T-cell (primary cell): ENCODE results near the gene TASP1. TPM values are rescaled to one million over a fixed set of nuclear protein-coding genes. Genes with fewer than 3 reads are reported as not detected.

Source experiments
- ATAC-seq, 4 experiments: fragments of 200-7000 bp in 3 of 4; fragments of 150-1000 bp in 1 of 4; cut with Tn5 transposase; replicated peaks in 1 of 4; 1 replicate in 3 of 4; 2 replicates in 1 of 4; pipeline ENCODE4 v1.10.0; 2021; ENCODE audit warnings: moderate library complexity in 3 of 4, mild to moderate bottlenecking in 2 of 4, moderate number of reproducible peaks in 1 of 4
- CTCF ChIA-PET, 2 donors: fragments of 300-600 bp; sonication (Branson Sonifier 250); formaldehyde crosslinking; loops; one replicate each; lab custom pipeline; 2022; ENCODE audit warnings: antibody characterized with exemption in 2 of 2; lab: Charles Lee
- POLR2A ChIA-PET, 2 donors: fragments of 300-600 bp; sonication (Branson Sonifier 250); formaldehyde crosslinking; loops; one replicate each; lab custom pipeline; 2022; ENCODE audit warnings: antibody characterized with exemption in 2 of 2; lab: Charles Lee
- DNase-seq, 35 experiments: peaks; one replicate each; pipeline versions ENCODE4 v3.0.0 to v3.0.0-alpha.2; 2013 to 2023
- H3K27ac ChIP-seq: one replicate; pipeline ENCODE4 v1.5.1; 2013; ENCODE audit warnings: low read length
- H3K27me3 ChIP-seq, 2 experiments: replicated peaks in 1 of 2; 1 replicate in 1 of 2; 2 replicates in 1 of 2; pipeline versions ENCODE4 v1.6.1 to v1.7.0; 2013; ENCODE audit warnings: low read length in 1 of 2, mixed read lengths in 1 of 2; ENCODE audit not compliant: control insufficient read depth in 2 of 2, insufficient read depth in 2 of 2; ENCODE audit errors: extremely low read depth in 1 of 2
- H3K36me3 ChIP-seq, 2 donors: 1 replicate in 1 of 2; 2 replicates in 1 of 2; pipeline versions ENCODE4 v1.6.1 to v1.7.0; 2013; ENCODE audit warnings: low read length in 1 of 2; ENCODE audit not compliant: control insufficient read depth in 2 of 2, insufficient read depth in 1 of 2; ENCODE audit errors: extremely low read depth in 1 of 2
- H3K4me1 ChIP-seq, 2 experiments: 1 replicate in 1 of 2; 2 replicates in 1 of 2; pipeline versions ENCODE4 v1.6.1 to v1.7.0; 2013; ENCODE audit warnings: low read length in 2 of 2, mixed read lengths in 1 of 2; ENCODE audit not compliant: insufficient read depth in 2 of 2, control insufficient read depth in 1 of 2; ENCODE audit errors: extremely low read depth in 1 of 2
- H3K4me3 ChIP-seq, 2 donors: 1 replicate in 1 of 2; 2 replicates in 1 of 2; pipeline versions ENCODE4 v1.5.1 to v1.7.0; 2013; ENCODE audit warnings: mild to moderate bottlenecking in 2 of 2, low read length in 1 of 2, moderate library complexity in 1 of 2; ENCODE audit not compliant: control insufficient read depth in 1 of 2; ENCODE audit errors: extremely low read depth in 1 of 2
- H3K9me3 ChIP-seq: 2 replicates; pipeline ENCODE4 v1.7.0; 2013
- H3K27ac Mint-ChIP-seq, 2 donors: one replicate each; pipeline ENCODE4 v1.8.0; 2020 to 2021; ENCODE audit warnings: mild to moderate bottlenecking in 2 of 2, mixed read lengths in 2 of 2
- H3K27me3 Mint-ChIP-seq, 2 donors: one replicate each; pipeline ENCODE4 v1.8.0; 2021 to 2022; ENCODE audit warnings: mixed read lengths in 2 of 2
- H3K36me3 Mint-ChIP-seq: one replicate; pipeline ENCODE4 v1.8.0; 2021; ENCODE audit warnings: mixed read lengths
- H3K4me1 Mint-ChIP-seq, 3 donors: one replicate each; pipeline ENCODE4 v1.8.0; 2020 to 2022; ENCODE audit warnings: mixed read lengths in 3 of 3, mild to moderate bottlenecking in 1 of 3
- H3K4me3 Mint-ChIP-seq, 3 donors: one replicate each; pipeline ENCODE4 v1.8.0; 2020 to 2022; ENCODE audit warnings: mild to moderate bottlenecking in 3 of 3, mixed read lengths in 3 of 3, moderate library complexity in 3 of 3
- H3K9me3 Mint-ChIP-seq, 3 donors: one replicate each; pipeline ENCODE4 v1.8.0; 2020 to 2022; ENCODE audit warnings: mixed read lengths in 3 of 3
- WGBS: methylation state at CpG from one replicate; pipeline ENCODE4 v1.1.5; 2013; ENCODE audit warnings: missing lambda C conversion rate; ENCODE audit not compliant: insufficient coverage; 5-methylcytosine and 5-hydroxymethylcytosine counted together
- total RNA-seq, 35 experiments: library from RNA in 6 of 35; stranded (reverse) in 6 of 35; fragments of 120-200 nt in 1 of 35; gene quantifications; one replicate each; pipeline versions ENCODE4 v1.2.1 to v1.2.4 and lab custom pipeline; 2013 to 2026

The TASP1 gene
- total RNA-seq, 5 donors from 2014 or later (not counting 1 experiment from before 2014, with no cell fraction given), result 11.2 to 19.4 (median 13.8) TPM

- Histone ChIP-seq H3K4me3 (no peak overlapping the region), H3K36me3 (no peaks in the 10 kb centered on the region), H3K4me1 (no peaks in the 10 kb centered on the region), H3K27me3 (no peaks in the 10 kb centered on the region), H3K27ac (no peak overlapping the region), H3K9me3 (no peaks in the 10 kb centered on the region)
- H3K9me3 Mint-ChIP-seq, result no peaks in the 10 kb centered on the region
- no peaks in the 10 kb centered on the region for H3K4me1 Mint-ChIP-seq
- DNase-seq, result no peak
- ChIA-PET POLR2A (no interaction called here), CTCF (no interaction called here)
- no peak for ATAC-seq
- peaks cover 19% of the 10 kb centered on the region for H3K36me3 Mint-ChIP-seq
- H3K27ac Mint-ChIP-seq, result no peak overlapping the region
- no peaks in the 10 kb centered on the region for H3K27me3 Mint-ChIP-seq
- 86% methylated on average over 1 of the region's 4 CpGs for WGBS
- no peak overlapping the region for H3K4me3 Mint-ChIP-seq
Observed at GRCh38 chr20:13404293-13404692, 234.4 kb downstream of the TASP1 start.

GRCh38 chr20:13403453-13403852, 235.3 kb downstream of the TASP1 start:
- Mint-ChIP-seq H3K4me1 (no peaks in the 10 kb centered on the region), H3K4me3 (no peak overlapping the region), H3K27ac (no peak overlapping the region), H3K36me3 (peaks cover 26% of the 10 kb centered on the region), H3K27me3 (no peaks in the 10 kb centered on the region), H3K9me3 (no peaks in the 10 kb centered on the region)
- Histone ChIP-seq H3K4me1 (no peaks in the 10 kb centered on the region), H3K9me3 (no peaks in the 10 kb centered on the region), H3K27me3 (no peaks in the 10 kb centered on the region), H3K4me3 (no peak overlapping the region), H3K36me3 (no peaks in the 10 kb centered on the region), H3K27ac (no peak overlapping the region)
- ATAC-seq, result no peak
- ChIA-PET CTCF (no interaction called here), POLR2A (no interaction called here)
- DNase-seq, result no peak
- no CpG with 5 or more reads among the region's 2 CpGs for WGBS

GRCh38 chr20:13402986-13403385, 235.7 kb downstream of the TASP1 start:
- no peak overlapping the region for H3K4me3 ChIP-seq
- Mint-ChIP-seq H3K27ac (no peak overlapping the region), H3K36me3 (peaks cover 28% of the 10 kb centered on the region), H3K9me3 (no peaks in the 10 kb centered on the region), H3K4me3 (no peak overlapping the region), H3K27me3 (no peaks in the 10 kb centered on the region), H3K4me1 (no peaks in the 10 kb centered on the region)
- H3K27ac ChIP-seq, result no peak overlapping the region
- no peak for DNase-seq
- no peak for ATAC-seq
- ChIA-PET CTCF (no interaction called here), POLR2A (no interaction called here)
- H3K36me3 ChIP-seq, result no peaks in the 10 kb centered on the region
- no peaks in the 10 kb centered on the region for H3K27me3 ChIP-seq
- H3K9me3 ChIP-seq, result no peaks in the 10 kb centered on the region
- WGBS, result no CpG with 5 or more reads among the region's 2 CpGs
- no peaks in the 10 kb centered on the region for H3K4me1 ChIP-seq

GRCh38 chr20:13402171-13402760, 236.5 kb downstream of the TASP1 start:
- Mint-ChIP-seq H3K36me3 (peaks cover 28% of the 10 kb centered on the region), H3K4me1 (no peaks in the 10 kb centered on the region), H3K9me3 (no peaks in the 10 kb centered on the region), H3K4me3 (no peak overlapping the region), H3K27me3 (no peaks in the 10 kb centered on the region), H3K27ac (no peak overlapping the region)
- Histone ChIP-seq H3K4me1 (no peaks in the 10 kb centered on the region), H3K27ac (no peak overlapping the region), H3K4me3 (no peak overlapping the region), H3K27me3 (no peaks in the 10 kb centered on the region), H3K9me3 (no peaks in the 10 kb centered on the region), H3K36me3 (no peaks in the 10 kb centered on the region)
- DNase-seq (no peak), ATAC-seq (no peak)
- CTCF ChIA-PET, result no interaction called here
- 93% methylated on average over 2 of the region's 5 CpGs for WGBS
- POLR2A ChIA-PET, result no interaction called here

- ChIA-PET CTCF (no interaction called here), POLR2A (no interaction called here)
- Mint-ChIP-seq H3K4me3 (no peak overlapping the region), H3K4me1 (no peaks in the 10 kb centered on the region), H3K36me3 (peaks cover 31% of the 10 kb centered on the region), H3K27ac (no peak overlapping the region), H3K9me3 (no peaks in the 10 kb centered on the region), H3K27me3 (no peaks in the 10 kb centered on the region)
- WGBS, result no CpG with 5 or more reads among the region's 1 CpG
- Histone ChIP-seq H3K4me3 (no peak overlapping the region), H3K27ac (no peak overlapping the region), H3K9me3 (no peaks in the 10 kb centered on the region), H3K27me3 (no peaks in the 10 kb centered on the region), H3K4me1 (no peaks in the 10 kb centered on the region), H3K36me3 (no peaks in the 10 kb centered on the region)
- ATAC-seq (no peak), DNase-seq (no peak)
Observed at GRCh38 chr20:13401596-13401995, 237.1 kb downstream of the TASP1 start.

GRCh38 chr20:13400453-13400852, 238.3 kb downstream of the TASP1 start:
- DNase-seq (no peak), ATAC-seq (no peak)
- Histone ChIP-seq H3K9me3 (no peaks in the 10 kb centered on the region), H3K27me3 (no peaks in the 10 kb centered on the region), H3K4me3 (no peak overlapping the region), H3K27ac (no peak overlapping the region), H3K36me3 (no peaks in the 10 kb centered on the region), H3K4me1 (no peaks in the 10 kb centered on the region)
- Mint-ChIP-seq H3K4me1 (no peaks in the 10 kb centered on the region), H3K4me3 (no peak overlapping the region), H3K27me3 (no peaks in the 10 kb centered on the region), H3K27ac (no peak overlapping the region), H3K36me3 (peaks cover 34% of the 10 kb centered on the region), H3K9me3 (no peaks in the 10 kb centered on the region)
- ChIA-PET POLR2A (no interaction called here), CTCF (no interaction called here)
- no CpG with 5 or more reads among the region's 2 CpGs for WGBS

GRCh38 chr20:13397300-13397724, 241.4 kb downstream of the TASP1 start:
- Mint-ChIP-seq H3K27me3 (no peaks in the 10 kb centered on the region), H3K9me3 (peaks cover 0 to 5% (median 0%) of the 10 kb centered on the region in 3 donors), H3K4me3 (no peak overlapping the region), H3K4me1 (no peaks in the 10 kb centered on the region), H3K36me3 (peaks cover 56% of the 10 kb centered on the region), H3K27ac (no peak overlapping the region)
- Histone ChIP-seq H3K36me3 (no peaks in the 10 kb centered on the region), H3K4me1 (no peaks in the 10 kb centered on the region), H3K27ac (no peak overlapping the region), H3K4me3 (no peak overlapping the region), H3K27me3 (no peaks in the 10 kb centered on the region), H3K9me3 (no peaks in the 10 kb centered on the region)
- ChIA-PET POLR2A (no interaction called here), CTCF (no interaction called here)
- WGBS, result no CpG with 5 or more reads among the region's 1 CpG
- DNase-seq, result no peak
- no peak for ATAC-seq
